Fibroblast of the aortic adventitia (primary cell): ENCODE results near the gene IL17A. TPM values are rescaled to one million over a fixed set of nuclear protein-coding genes. Genes with fewer than 3 reads are reported as not detected.

Experiments used
- DNase-seq: peaks from one replicate; pipeline ENCODE4 v3.0.0-alpha.2; 2010; ENCODE audit warnings: low read depth
- H3K4me3 ChIP-seq: 2 replicates; pipeline ENCODE4 v1.5.1; 2011; ENCODE audit warnings: low read depth, mild to moderate bottlenecking, control low read depth, low read length, moderate library complexity
- CTCF ChIP-seq: IDR thresholded peaks from 2 replicates; pipeline ENCODE4 v1.5.1; 2011; ENCODE audit warnings: mild to moderate bottlenecking, low read length, control low read depth, inconsistent platforms; ENCODE audit not compliant: insufficient read depth
- small RNA-seq: library from RNA; depleted of rRNA; stranded (forward); fragments of <200 nt; gene quantifications from one replicate; pipeline ENCODE3, GENCODE V24; 2012
- total RNA-seq: library from RNA; depleted of rRNA; stranded (reverse); fragments of >200 nt; gene quantifications from 2 replicates; pipeline ENCODE4 v1.2.3, GENCODE V29; 2012; ENCODE audit warnings: low replicate concordance

IL17A gene
- total RNA-seq, 1 donor: not detected

DNA sequence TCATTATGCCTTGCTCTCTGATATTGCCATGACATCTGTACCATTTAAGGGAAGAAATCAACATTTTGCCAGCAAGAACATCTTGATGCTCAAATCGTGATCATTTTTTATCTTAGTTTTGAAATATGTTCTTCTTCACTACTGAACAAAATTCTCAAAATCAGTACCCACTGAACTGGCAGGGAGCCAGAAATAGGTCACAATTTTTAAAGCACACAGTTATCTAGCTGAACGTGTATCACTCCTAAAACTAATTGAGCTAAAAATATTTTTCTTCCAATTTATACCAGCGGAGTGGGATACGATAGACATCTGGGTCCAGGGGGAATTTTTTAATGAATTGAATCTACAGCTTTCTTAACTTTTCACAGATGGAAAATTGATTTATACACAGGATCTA lies 46.8 kb downstream of the IL17A start:
- TF ChIP-seq CTCF: no peak
- no peak for DNase-seq
- H3K4me3 ChIP-seq: no peak overlapping the region

DNA sequence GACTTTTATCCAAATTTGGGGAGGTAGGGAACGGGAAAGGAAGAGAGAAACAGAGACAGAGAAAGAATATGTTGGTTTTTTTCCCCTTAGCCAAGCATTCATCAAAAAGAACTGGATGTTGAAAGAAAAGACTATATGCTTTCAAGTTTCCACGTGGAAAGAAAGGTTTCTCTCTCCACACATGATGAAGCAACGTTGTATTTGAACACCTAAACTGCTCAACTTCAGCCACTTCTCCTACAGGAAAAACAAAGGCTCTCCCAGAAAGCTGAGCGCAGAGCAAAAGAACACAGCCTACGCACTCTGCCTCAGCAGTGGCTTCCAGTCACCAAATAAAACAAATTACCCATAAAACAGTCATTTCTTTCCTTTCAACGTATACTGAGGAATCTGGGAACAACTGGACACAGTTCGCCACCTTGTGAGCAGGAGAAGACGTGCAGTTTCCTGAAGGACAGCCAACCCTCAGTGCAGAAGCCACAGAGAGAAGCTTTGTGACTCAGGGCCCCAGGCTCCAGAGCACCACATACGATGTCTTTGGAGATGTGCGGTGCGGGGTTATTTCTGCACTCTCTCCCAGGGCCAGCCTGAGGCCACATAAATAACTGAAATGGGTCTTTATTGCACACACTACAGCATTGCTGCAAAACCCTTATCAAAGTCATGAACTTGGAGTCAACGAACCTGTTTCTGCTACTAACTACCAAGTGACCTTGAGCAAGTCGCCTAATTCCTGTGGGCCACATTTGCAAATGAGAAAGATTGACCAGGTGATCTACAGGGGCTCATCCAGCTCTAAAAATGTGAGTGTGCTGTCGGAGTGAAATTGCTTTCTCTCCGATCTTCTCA lies 48.0 kb downstream of the IL17A start:
- DNase-seq: peak; percentile 60
- H3K4me3 ChIP-seq: no peak overlapping the region
- peak; percentile 63 for TF ChIP-seq CTCF

Small RNA genes lying within 50 kb of the gene (small RNA-seq; reads per million reads assigned to genes)
- gene MIR133B: not detected
- gene MIR206: 0.45 reads per million

Other genes starting within 250 kb of the IL17A start
- gene PKHD1, start 98.8 kb upstream of the IL17A start, total RNA-seq: not detected in 2 replicates
- gene IL17F, start 58.1 kb downstream of the IL17A start, total RNA-seq: not detected in 2 replicates
- 35.8 and 85.7 TPM in 2 replicates for gene MCM3, start 98.4 kb downstream of the IL17A start, total RNA-seq
- 3.5 and 8.6 TPM in 2 replicates for gene PAQR8, start 175.8 kb downstream of the IL17A start, total RNA-seq
- gene EFHC1, start 234.0 kb downstream of the IL17A start, total RNA-seq: 30.3 and 44.2 TPM in 2 replicates